ENCODE data around the gene PIAS1. TPM values are rescaled to one million over a fixed set of nuclear protein-coding genes. Genes with fewer than 3 reads are reported as not detected.

Gene PIAS1
- total and polyA plus RNA-seq, 2 donors (not counting 3 experiments of a cell fraction or from before 2014, with no cell fraction given), result 23.7 to 24.2 TPM

GRCh38 chr15:68031404-68031803 is 22.7 kb upstream of the PIAS1 start:
- no peaks in the 10 kb centered on the region for H3K4me1 ChIP-seq (ENCODE audit: control insufficient read depth, extremely low read depth, insufficient read depth, low read length)
- no peak overlapping the region for H3K9ac ChIP-seq (replicated peaks; ENCODE audit: extremely low read depth, insufficient read depth, low read length)
- H4K20me1 ChIP-seq (replicated peaks; ENCODE audit: control insufficient read depth, extremely low read depth, insufficient read depth, low read length), result no peaks in the 10 kb centered on the region
- H3K27ac ChIP-seq (ENCODE audit: insufficient read depth, low read depth, low read length), result no peak overlapping the region
- dilution Hi-C loops (cut with MboI; ENCODE audit: extremely low pct_ligation_motif_present, low sequenced_read_pairs), result no loop called here
- TF ChIP-seq MAX (IDR thresholded peaks at IDR 0.05; ENCODE audit: insufficient read depth, insufficient read length) (no peak), JUN (IDR thresholded peaks at IDR 0.05; ENCODE audit: borderline replicate concordance, insufficient read depth, insufficient read length, low read depth) (no peak), EZH2 (IDR thresholded peaks at IDR 0.05; ENCODE audit: borderline replicate concordance, low read depth, low read length, severe bottlenecking) (no peak), POLR2AphosphoS5 (IDR thresholded peaks at IDR 0.05; ENCODE audit: insufficient read depth, low read depth, low read length) (no peak), CTCF (IDR thresholded peaks at IDR 0.05; ENCODE audit: extremely low read depth in 1 of 2, insufficient read depth in 1 of 2, low read depth in 1 of 2, low read length in 2 of 2) (no peak), GATA2 (IDR thresholded peaks at IDR 0.05; ENCODE audit: insufficient read depth, insufficient read length, low read depth, low read length) (no peak), MYC (IDR thresholded peaks at IDR 0.05; ENCODE audit: low read depth, low read length) (no peak), POLR2A (IDR thresholded peaks at IDR 0.05; ENCODE audit: low read depth, low read length) (no peak), FOS (IDR thresholded peaks at IDR 0.05; ENCODE audit: borderline replicate concordance, insufficient read depth, low read length) (no peak)
- CTCF ChIA-PET, result interaction anchor here (0.7 kb wide), 1 partner anchor 124 kb away, joined by 5 read pairs; no protein-coding TSS in a partner anchor
- no peak overlapping the region for H2AFZ ChIP-seq (ENCODE audit: low read depth, low read length)
- no peaks in the 10 kb centered on the region for H3K9me3 ChIP-seq (replicated peaks; ENCODE audit: control insufficient read depth, insufficient read depth, low read length)
- H3K9me1 ChIP-seq (replicated peaks; ENCODE audit: control insufficient read depth, extremely low read depth, insufficient read depth, low read length), result no peaks in the 10 kb centered on the region
- H3K36me3 ChIP-seq (ENCODE audit: control insufficient read depth in 2 of 2, extremely low read depth in 1 of 2, insufficient read depth in 2 of 2, low read length in 2 of 2), result no peaks in the 10 kb centered on the region
- DNase-seq (ENCODE audit: low read depth, low spot score), result no peak
- H3K4me2 ChIP-seq (ENCODE audit: insufficient read depth, low read length), result no peak overlapping the region
- no peak for FAIRE-seq
- H3K27me3 ChIP-seq (ENCODE audit: control insufficient read depth in 2 of 2, insufficient read depth in 2 of 2, low read length in 2 of 2), result peaks cover 6 to 12% of the 10 kb centered on the region in 2 experiments
- POLR2A ChIA-PET, result no interaction called here
- intact Hi-C loops (cut with micrococcal nuclease), result no loop called here
- H3K79me2 ChIP-seq (ENCODE audit: control insufficient read depth, insufficient read depth, low read length), result no peaks in the 10 kb centered on the region
- no peak overlapping the region for H3K4me3 ChIP-seq (replicated peaks in 1 of 3; ENCODE audit: insufficient read depth in 1 of 3, low read depth in 1 of 3, low read length in 3 of 3)
- no TSS peak for BruUV-seq (replicated peaks)

All from endothelial cell of umbilical vein (primary cell).